ENCODE measurements around the gene HAAO. TPM values are rescaled to one million over a fixed set of nuclear protein-coding genes. Genes with fewer than 3 reads are reported as not detected.

Gene HAAO
- polyA plus RNA-seq, 6 donors from 2014 or later, result 3.0 to 6.7 (median 5.2) TPM; not detected in 1

- DNase-seq, result no peak
Observed at GRCh38 chr2:42809819-42810120, 17.4 kb upstream of the HAAO start.

DNA sequence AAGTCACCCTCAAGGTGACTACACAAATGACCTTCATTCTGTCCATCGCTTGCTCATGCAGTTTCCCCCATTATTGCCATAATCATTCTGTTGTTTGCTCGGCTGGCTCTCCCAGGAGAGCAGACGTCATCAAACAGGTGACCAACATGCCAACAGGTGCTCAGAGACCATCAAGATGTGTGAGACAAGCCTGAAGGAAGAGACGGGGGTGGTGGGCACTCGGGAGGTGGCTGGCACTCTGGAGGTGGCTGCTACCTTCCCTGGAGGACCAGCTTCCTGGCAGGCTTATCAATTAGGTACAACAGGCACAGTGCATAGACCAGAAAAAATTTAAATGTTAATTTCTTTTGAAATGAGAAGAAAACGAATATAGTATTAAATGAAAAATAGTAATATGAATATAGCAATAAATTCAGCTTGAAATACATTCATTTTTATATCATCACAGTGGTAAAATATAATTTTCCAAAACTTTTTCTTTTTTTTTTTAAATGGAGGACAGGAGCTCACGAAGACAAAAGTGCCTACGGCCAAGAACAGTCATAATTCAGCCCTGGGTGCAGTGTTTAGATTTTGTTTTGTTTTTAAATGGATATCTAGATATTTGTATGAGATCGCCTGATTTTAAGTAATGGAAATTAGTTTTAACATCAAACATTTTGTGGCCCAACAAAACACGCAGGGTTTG is 16.9 kb upstream of the HAAO start:
- peak overlapping the region; percentile 45 to 100 (median 88) for H3K27ac Mint-ChIP-seq

More at GRCh38 chr2:42809819-42810120, 17.4 kb upstream of the HAAO start:
- peak overlapping the region; percentile 58 to 99 (median 86) for H3K4me3 Mint-ChIP-seq
- H3K27me3 Mint-ChIP-seq, result no peaks in the 10 kb centered on the region
- ATAC-seq (ENCODE audit: low read depth in 2 of 2), result peak in 1 of 2 donors; percentile 29
- H3K36me3 Mint-ChIP-seq, result peaks cover 0 to 6% of the 10 kb centered on the region in 2 donors
- H3K9me3 Mint-ChIP-seq, result peaks cover 0 to 2% (median 0%) of the 10 kb centered on the region in 7 donors
- peak overlapping the region in 5 of 6 donors; percentile 83 to 100 (median 92) for H3K27ac Mint-ChIP-seq
- H3K4me1 Mint-ChIP-seq, result peaks cover 13 to 17% (median 16%) of the 10 kb centered on the region in 3 donors

DNA sequence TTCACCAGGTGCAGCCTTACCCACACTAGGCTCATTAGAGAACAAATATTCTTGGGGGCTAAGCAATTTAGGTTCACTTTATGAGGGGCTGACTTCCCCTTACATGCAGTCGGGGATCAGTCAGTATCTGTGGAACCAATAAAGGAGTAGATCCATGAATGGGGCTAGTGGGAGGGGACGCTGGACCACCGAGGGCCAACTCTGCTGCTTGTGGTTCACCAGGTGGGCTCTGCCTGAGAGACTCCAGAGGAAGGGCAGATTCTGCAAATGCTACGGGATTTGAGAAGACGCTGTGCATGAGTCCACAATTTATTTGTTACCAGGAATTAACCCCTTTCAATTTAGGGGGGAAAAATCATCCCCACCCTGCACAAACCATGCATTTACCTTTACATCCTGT is 15.9 kb upstream of the HAAO start:
- no peak for DNase-seq
- Mint-ChIP-seq H3K4me1 (peaks cover 13 to 17% (median 16%) of the 10 kb centered on the region in 3 donors), H3K27me3 (no peaks in the 10 kb centered on the region), H3K4me3 (peak overlapping the region in 7 of 8 donors; percentile 9 to 99 (median 76)), H3K9me3 (peaks cover 0 to 1% (median 0%) of the 10 kb centered on the region in 7 donors), H3K36me3 (no peaks in the 10 kb centered on the region), H3K27ac (peak overlapping the region in 2 of 6 donors; percentile 85 to 92)
- ATAC-seq (ENCODE audit: low read depth in 2 of 2), result no peak

More for the DNA sequence above, 16.9 kb upstream of the HAAO start:
- Mint-ChIP-seq H3K9me3 (peaks cover 0 to 2% (median 0%) of the 10 kb centered on the region in 7 donors), H3K36me3 (peaks cover 0 to 6% of the 10 kb centered on the region in 2 donors), H3K4me1 (peaks cover 13 to 17% (median 16%) of the 10 kb centered on the region in 3 donors), H3K4me3 (peak overlapping the region; percentile 67 to 99 (median 86)), H3K27me3 (no peaks in the 10 kb centered on the region)
- DNase-seq, result no peak
- ATAC-seq (ENCODE audit: low read depth in 2 of 2), result no peak

DNA sequence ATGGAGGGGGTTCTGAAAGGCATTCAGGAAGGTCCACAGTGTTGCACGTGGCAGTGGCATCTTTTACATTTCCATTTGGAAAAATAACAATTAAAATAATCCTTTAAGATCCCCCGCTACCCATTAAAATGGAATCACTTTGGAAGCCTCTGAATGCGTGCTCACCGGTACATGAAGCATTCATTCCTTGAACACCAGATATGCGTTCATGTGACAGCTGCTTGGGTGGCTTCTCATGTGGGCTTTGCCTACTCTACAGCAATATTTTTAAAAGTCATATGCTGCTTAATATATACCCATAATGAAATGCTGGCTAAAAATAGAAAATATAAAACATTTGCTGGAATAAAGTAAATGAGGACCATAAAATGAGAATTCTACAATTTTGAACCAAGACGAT is 14.4 kb upstream of the HAAO start:
- H3K27me3 Mint-ChIP-seq, result no peaks in the 10 kb centered on the region

DNA sequence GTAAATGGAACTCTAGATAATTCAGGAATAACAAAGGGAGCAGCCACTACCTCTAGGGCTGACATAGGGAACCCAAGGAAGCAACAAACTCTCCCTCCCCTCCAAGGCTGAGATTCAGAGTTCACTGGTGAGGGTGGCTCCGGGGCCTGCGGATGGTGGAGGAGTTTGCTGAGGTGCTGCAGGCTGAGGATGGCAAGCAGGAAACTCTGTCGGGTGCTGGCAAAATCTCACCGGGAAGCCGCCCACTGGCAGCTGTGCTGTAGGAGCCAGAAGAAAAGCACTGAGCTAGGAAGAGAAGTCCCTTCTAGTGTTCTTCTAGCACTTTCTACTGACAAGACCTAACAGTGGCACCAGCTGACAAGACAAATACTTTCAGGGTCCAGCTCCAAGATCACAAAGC is 12.5 kb upstream of the HAAO start:
- Mint-ChIP-seq H3K4me1 (peaks cover 5 to 23% (median 5%) of the 10 kb centered on the region in 3 donors), H3K27me3 (no peaks in the 10 kb centered on the region), H3K4me3 (peak overlapping the region in 1 of 8 donors; percentile 36), H3K36me3 (peaks cover 0 to 5% of the 10 kb centered on the region in 2 donors), H3K9me3 (no peaks in the 10 kb centered on the region), H3K27ac (no peak overlapping the region)
- ATAC-seq (ENCODE audit: low read depth in 2 of 2), result no peak
- DNase-seq, result no peak

More for the DNA sequence above, 14.4 kb upstream of the HAAO start:
- H3K9me3 Mint-ChIP-seq, result peaks cover 0 to 1% (median 0%) of the 10 kb centered on the region in 7 donors
- no peak for ATAC-seq (ENCODE audit: low read depth in 2 of 2)
- no peak for DNase-seq
- H3K27ac Mint-ChIP-seq, result no peak overlapping the region
- H3K4me3 Mint-ChIP-seq, result peak overlapping the region in 1 of 8 donors; percentile 34
- peaks cover 12 to 19% (median 12%) of the 10 kb centered on the region in 3 donors for H3K4me1 Mint-ChIP-seq
- no peaks in the 10 kb centered on the region for H3K36me3 Mint-ChIP-seq

DNA sequence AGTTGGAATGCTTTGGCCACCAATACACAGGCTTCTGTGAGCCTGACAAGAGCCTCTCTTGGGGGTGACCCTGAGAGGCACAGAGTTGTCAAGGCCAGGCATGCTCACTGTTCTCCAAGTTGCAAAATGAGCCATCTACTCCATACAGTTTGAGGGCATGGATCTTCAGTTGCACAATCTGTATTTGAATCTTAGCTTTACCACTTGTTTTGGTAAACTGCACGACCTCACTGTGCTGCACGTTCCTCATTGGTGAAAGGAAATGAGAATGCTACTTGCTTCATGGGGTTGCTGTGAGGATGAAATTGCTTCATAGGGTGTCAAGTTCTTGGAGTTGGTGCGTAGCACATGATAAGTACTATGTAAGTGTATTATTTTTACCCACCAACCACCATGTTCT is 12.0 kb upstream of the HAAO start:
- no peak for DNase-seq
- Mint-ChIP-seq H3K36me3 (peaks cover 0 to 5% of the 10 kb centered on the region in 2 donors), H3K4me3 (no peak overlapping the region), H3K9me3 (no peaks in the 10 kb centered on the region), H3K4me1 (peaks cover 5 to 23% (median 10%) of the 10 kb centered on the region in 3 donors), H3K27ac (no peak overlapping the region), H3K27me3 (no peaks in the 10 kb centered on the region)
- ATAC-seq (ENCODE audit: low read depth in 2 of 2), result no peak

GRCh38 chr2:42802150-42802549 is 9.8 kb upstream of the HAAO start:
- Mint-ChIP-seq H3K27ac (no peak overlapping the region), H3K4me1 (peaks cover 0 to 18% (median 5%) of the 10 kb centered on the region in 3 donors), H3K4me3 (no peak overlapping the region)

DNA sequence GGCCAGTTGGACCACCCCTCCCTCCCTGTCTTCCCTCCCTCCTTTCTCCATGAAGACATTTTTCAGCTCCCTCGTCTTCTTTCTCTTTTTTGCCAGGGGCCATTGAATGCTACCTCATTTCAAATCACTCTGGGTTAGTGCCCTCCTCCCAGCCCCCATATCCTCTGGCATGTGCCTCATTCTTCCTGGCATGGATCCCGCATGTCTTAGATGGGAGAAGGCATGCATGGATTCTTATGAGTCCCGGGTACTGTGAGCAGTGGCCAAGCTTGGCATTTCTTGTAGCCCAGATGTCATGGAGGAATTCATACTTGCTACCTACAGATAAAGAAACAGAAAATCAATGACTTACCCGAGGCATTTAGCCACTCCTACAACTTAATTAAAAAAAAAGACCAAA is 9.0 kb upstream of the HAAO start:
- H3K4me3 Mint-ChIP-seq, result no peak overlapping the region

More at GRCh38 chr2:42802150-42802549, 9.8 kb upstream of the HAAO start:
- Mint-ChIP-seq H3K27me3 (no peaks in the 10 kb centered on the region), H3K36me3 (peaks cover 0 to 5% of the 10 kb centered on the region in 2 donors), H3K9me3 (no peaks in the 10 kb centered on the region)
- DNase-seq (no peak), ATAC-seq (ENCODE audit: low read depth in 2 of 2) (no peak)

GRCh38 chr2:42800981-42801380 is 8.6 kb upstream of the HAAO start:
- H3K4me3 Mint-ChIP-seq, result no peak overlapping the region
- H3K4me1 Mint-ChIP-seq, result peaks cover 0 to 26% (median 10%) of the 10 kb centered on the region in 3 donors
- ATAC-seq (ENCODE audit: low read depth in 2 of 2) (no peak), DNase-seq (no peak)
- H3K9me3 Mint-ChIP-seq, result no peaks in the 10 kb centered on the region
- no peaks in the 10 kb centered on the region for H3K27me3 Mint-ChIP-seq
- peak overlapping the region in 1 of 6 donors; percentile 75 for H3K27ac Mint-ChIP-seq
- peaks cover 0 to 5% of the 10 kb centered on the region in 2 donors for H3K36me3 Mint-ChIP-seq

More for the DNA sequence above, 9.0 kb upstream of the HAAO start:
- H3K27me3 Mint-ChIP-seq, result no peaks in the 10 kb centered on the region
- H3K9me3 Mint-ChIP-seq, result no peaks in the 10 kb centered on the region
- peaks cover 0 to 5% of the 10 kb centered on the region in 2 donors for H3K36me3 Mint-ChIP-seq
- peaks cover 0 to 22% (median 8%) of the 10 kb centered on the region in 3 donors for H3K4me1 Mint-ChIP-seq
- H3K27ac Mint-ChIP-seq, result peak overlapping the region in 2 of 6 donors; percentile 49 to 75
- DNase-seq, result no peak
- ATAC-seq (ENCODE audit: low read depth in 2 of 2), result no peak

- Mint-ChIP-seq H3K4me1 (peaks cover 0 to 30% (median 15%) of the 10 kb centered on the region in 3 donors), H3K9me3 (no peaks in the 10 kb centered on the region), H3K27ac (peak overlapping the region in 2 of 6 donors; percentile 2 to 33), H3K4me3 (no peak overlapping the region), H3K27me3 (no peaks in the 10 kb centered on the region), H3K36me3 (peaks cover 0 to 5% of the 10 kb centered on the region in 2 donors)
- ATAC-seq (ENCODE audit: low read depth in 2 of 2) (no peak), DNase-seq (no peak)
Observed at GRCh38 chr2:42800461-42800962, 8.1 kb upstream of the HAAO start.

- no peaks in the 10 kb centered on the region for H3K27me3 Mint-ChIP-seq
- H3K9me3 Mint-ChIP-seq, result no peaks in the 10 kb centered on the region
- no peak for DNase-seq
Observed at GRCh38 chr2:42799881-42800280, 7.5 kb upstream of the HAAO start.

GRCh38 chr2:42797281-42797680 is 4.9 kb upstream of the HAAO start:
- Mint-ChIP-seq H3K4me1 (peaks cover 17 to 55% (median 37%) of the 10 kb centered on the region in 3 donors), H3K27ac (peak overlapping the region in 2 of 6 donors; percentile 18 to 24), H3K4me3 (no peak overlapping the region)

More at GRCh38 chr2:42799881-42800280, 7.5 kb upstream of the HAAO start:
- Mint-ChIP-seq H3K27ac (peak overlapping the region in 1 of 6 donors; percentile 2), H3K36me3 (peaks cover 0 to 5% of the 10 kb centered on the region in 2 donors), H3K4me1 (peaks cover 1 to 35% (median 17%) of the 10 kb centered on the region in 3 donors), H3K4me3 (no peak overlapping the region)
- no peak for ATAC-seq (ENCODE audit: low read depth in 2 of 2)

DNA sequence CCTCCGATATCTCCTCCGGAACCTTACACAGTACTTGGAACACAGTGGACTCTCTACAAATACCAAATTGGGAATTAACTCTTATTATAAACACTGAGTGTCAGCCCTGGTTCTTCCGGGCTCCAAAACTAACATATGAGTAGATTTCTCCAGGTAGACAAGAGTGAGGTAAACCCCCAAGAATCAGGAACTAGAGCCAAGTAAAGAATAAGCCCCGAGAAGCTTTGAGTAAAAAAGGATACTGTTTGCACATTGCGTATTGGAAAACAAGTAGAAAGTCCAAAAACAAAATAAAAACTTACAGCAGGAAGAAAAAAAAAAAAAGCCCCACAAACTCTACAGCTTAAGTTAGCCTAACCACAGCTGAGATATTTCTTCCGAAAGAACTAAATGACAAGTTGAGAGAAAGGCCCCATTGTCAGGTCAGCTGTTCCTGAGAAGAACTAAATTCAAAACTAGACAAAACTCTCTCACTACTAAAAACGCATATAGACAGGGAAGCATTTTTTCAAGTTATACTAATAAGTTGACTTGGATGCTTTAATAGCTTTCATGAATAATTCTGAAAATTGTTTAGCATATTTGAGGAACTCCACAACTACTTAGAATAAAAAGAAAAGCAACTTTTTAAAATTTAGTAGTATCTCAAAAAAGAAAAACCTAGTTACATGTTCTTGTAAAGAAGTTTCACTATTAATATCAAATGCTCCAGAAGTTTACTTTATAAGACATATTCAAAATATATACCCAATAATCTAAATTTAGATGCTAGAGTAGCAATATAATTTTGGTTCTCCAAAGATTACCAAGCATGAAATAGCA is 4.3 kb upstream of the HAAO start:
- ATAC-seq (ENCODE audit: low read depth in 2 of 2) (no peak), DNase-seq (no peak)
- Mint-ChIP-seq H3K27ac (peak overlapping the region in 1 of 6 donors; percentile 83), H3K27me3 (no peaks in the 10 kb centered on the region), H3K9me3 (no peaks in the 10 kb centered on the region), H3K36me3 (peaks cover 5 to 7% of the 10 kb centered on the region in 2 donors), H3K4me3 (peak overlapping the region in 1 of 8 donors; percentile 4), H3K4me1 (peaks cover 23 to 55% (median 43%) of the 10 kb centered on the region in 3 donors)

More at GRCh38 chr2:42797281-42797680, 4.9 kb upstream of the HAAO start:
- DNase-seq, result no peak
- Mint-ChIP-seq H3K9me3 (no peaks in the 10 kb centered on the region), H3K27me3 (no peaks in the 10 kb centered on the region), H3K36me3 (peaks cover 2 to 5% of the 10 kb centered on the region in 2 donors)
- no peak for ATAC-seq (ENCODE audit: low read depth in 2 of 2)
